K562 (cell line): ENCODE results near the gene CYP21A2. TPM values are rescaled to one million over a fixed set of nuclear protein-coding genes. Genes with fewer than 3 reads are reported as not detected.

Source experiments
- ADNP ChIP-seq: fragments of 200-800 bp; sonication (Bioruptor generic); IDR thresholded peaks from 2 replicates; pipeline ENCODE4 v1.6.1; 2016; ENCODE audit warnings: missing genetic modification characterization, missing compliant biosample characterization
- ARID3B ChIP-seq: fragments of 250-450 bp; sonication (Bioruptor Pico); IDR thresholded peaks from 2 replicates; pipeline ENCODE4 v1.4.0; 2020; ENCODE audit warnings: borderline replicate concordance
- BCOR ChIP-seq: fragments of 450-650 bp; IDR thresholded peaks from 2 replicates; pipeline ENCODE4 v1.6.1; 2016
- BMI1 ChIP-seq: fragments of 150-350 bp; IDR thresholded peaks from 2 replicates; pipeline ENCODE4 v1.6.1; 2014; ENCODE audit warnings: low read length
- CBX2 ChIP-seq: fragments of 200-600 bp; sonication (generic); IDR thresholded peaks from one replicate; pipeline ENCODE4 v1.6.1; 2012; ENCODE audit warnings: mild to moderate bottlenecking, low read length, inconsistent platforms; ENCODE audit not compliant: insufficient read depth, poor library complexity, severe bottlenecking
- CCNT2 ChIP-seq: IDR thresholded peaks from 2 replicates; pipeline ENCODE4 v1.6.1; 2011; ENCODE audit warnings: borderline replicate concordance, low read depth, mild to moderate bottlenecking, moderate library complexity, mixed read lengths, low read length; ENCODE audit not compliant: insufficient read length; ENCODE audit errors: extremely low read depth
- CREM ChIP-seq: IDR thresholded peaks from 2 replicates; pipeline ENCODE4 v1.6.1; 2014; ENCODE audit warnings: antibody characterized with exemption, low read depth
- ELF2 ChIP-seq: fragments of 250-450 bp; sonication (Bioruptor Pico); IDR thresholded peaks from 2 replicates; pipeline ENCODE4 v1.5.0; 2021; ENCODE audit warnings: mild to moderate bottlenecking
- MTF1 ChIP-seq: fragments of 250-450 bp; sonication (Bioruptor Pico); IDR thresholded peaks from 2 replicates; pipeline ENCODE4 v1.9.0; 2021; ENCODE audit warnings: moderate library complexity, mild to moderate bottlenecking, inconsistent platforms, borderline replicate concordance
- NFXL1 ChIP-seq: fragments of 450-650 bp; formaldehyde crosslinking; IDR thresholded peaks from 2 replicates; pipeline ENCODE4 v1.4.0; 2021; ENCODE audit warnings: mild to moderate bottlenecking
- SIX5 ChIP-seq, 2 experiments: IDR thresholded peaks; 2 replicates each; pipeline ENCODE4 v1.6.1; 2011; ENCODE audit warnings: low read length in 2 of 2, borderline replicate concordance in 1 of 2, low read depth in 1 of 2, mild to moderate bottlenecking in 1 of 2, moderate library complexity in 1 of 2; ENCODE audit not compliant: insufficient read depth in 1 of 2
- SMARCC2 ChIP-seq: fragments of 450-650 bp; IDR thresholded peaks from 2 replicates; pipeline ENCODE4 v1.6.1; 2017; ENCODE audit warnings: antibody characterized with exemption, moderate library complexity, mild to moderate bottlenecking, low read depth
- TCF7L2 ChIP-seq: fragments of 150-350 bp; IDR thresholded peaks from 2 replicates; pipeline ENCODE4 v1.6.1; 2016; ENCODE audit warnings: low read depth, mild to moderate bottlenecking, low read length, moderate library complexity
- ZBTB34 ChIP-seq: fragments of 250-450 bp; sonication (Bioruptor Pico); IDR thresholded peaks from 2 replicates; pipeline ENCODE4 v1.8.0; 2021; ENCODE audit warnings: mild to moderate bottlenecking, moderate library complexity
- ZNF143 ChIP-seq: sonication (generic); formaldehyde crosslinking; IDR thresholded peaks from 2 replicates; pipeline ENCODE4 v1.9.0; 2022; ENCODE audit warnings: mild to moderate bottlenecking, missing genetic modification reagents
- ZNF263 ChIP-seq: sonication (generic); formaldehyde crosslinking; IDR thresholded peaks from 2 replicates; pipeline ENCODE4 v1.8.0; 2022; ENCODE audit warnings: mild to moderate bottlenecking, missing genetic modification reagents, borderline replicate concordance
- ZNF561 ChIP-seq: fragments of 450-650 bp; formaldehyde crosslinking; conservative IDR thresholded peaks from 2 replicates; pipeline ENCODE4 v1.4.0; 2020; ENCODE audit warnings: mild to moderate bottlenecking, moderate library complexity
- polyA plus RNA-seq, 8 experiments: library from polyadenylated mRNA; depleted of rRNA in 4 of 8; stranded (reverse) in 5 of 8; unstranded in 3 of 8; fragments of >200 nt; fragmentation: Nextera tagmentation in 2 of 8; fragmentation: Illumina TruSeq in 1 of 8; extraction: Ambion mirVana in 2 of 8; extraction: Trizol in 1 of 8; gene quantifications; 2 replicates each; pipeline versions ENCODE4 v1.2.1 to v1.2.3, GENCODE V29; 2011 to 2014; ENCODE audit warnings: inconsistent platforms in 1 of 8, missing spikeins in 1 of 8
- total RNA-seq, 7 experiments: library from RNA; depleted of rRNA in 6 of 7; stranded (reverse); fragments of >200 nt in 6 of 7; fragmentation: Illumina TruSeq in 2 of 7; extraction: Trizol in 2 of 7; gene quantifications; 2 replicates each; pipeline versions ENCODE4 v1.2.1 to v1.2.3, GENCODE V29; 2011 to 2021; ENCODE audit warnings: low replicate concordance in 1 of 7
- TF ChIP-seq, protein P1 (sequence below), 3 experiments: fragments of 200-800 bp in 1 of 3; fragments of 250-450 bp in 1 of 3; fragments of 450-650 bp in 1 of 3; sonication (Bioruptor Pico) in 1 of 3; sonication (Bioruptor generic) in 1 of 3; formaldehyde crosslinking in 1 of 3; IDR thresholded peaks; 2 replicates each; pipeline versions ENCODE4 v1.6.1 to v1.8.0; 2016 to 2022; ENCODE audit warnings: mild to moderate bottlenecking in 2 of 3, missing genetic modification characterization in 2 of 3, missing compliant biosample characterization in 1 of 3, moderate library complexity in 1 of 3
- TF ChIP-seq, protein P2 (sequence below): sonication (generic); formaldehyde crosslinking; IDR thresholded peaks from 2 replicates; pipeline ENCODE4 v1.8.0; 2022; ENCODE audit warnings: missing genetic modification reagents, mild to moderate bottlenecking, moderate library complexity, borderline replicate concordance

CYP21A2 gene
- total and polyA plus RNA-seq, 9 of the 15 experiments (the other 6 are each of a cell fraction or from before 2014, with no cell fraction given) = 0.03 to 1.4 (median 0.19) TPM

DNA sequence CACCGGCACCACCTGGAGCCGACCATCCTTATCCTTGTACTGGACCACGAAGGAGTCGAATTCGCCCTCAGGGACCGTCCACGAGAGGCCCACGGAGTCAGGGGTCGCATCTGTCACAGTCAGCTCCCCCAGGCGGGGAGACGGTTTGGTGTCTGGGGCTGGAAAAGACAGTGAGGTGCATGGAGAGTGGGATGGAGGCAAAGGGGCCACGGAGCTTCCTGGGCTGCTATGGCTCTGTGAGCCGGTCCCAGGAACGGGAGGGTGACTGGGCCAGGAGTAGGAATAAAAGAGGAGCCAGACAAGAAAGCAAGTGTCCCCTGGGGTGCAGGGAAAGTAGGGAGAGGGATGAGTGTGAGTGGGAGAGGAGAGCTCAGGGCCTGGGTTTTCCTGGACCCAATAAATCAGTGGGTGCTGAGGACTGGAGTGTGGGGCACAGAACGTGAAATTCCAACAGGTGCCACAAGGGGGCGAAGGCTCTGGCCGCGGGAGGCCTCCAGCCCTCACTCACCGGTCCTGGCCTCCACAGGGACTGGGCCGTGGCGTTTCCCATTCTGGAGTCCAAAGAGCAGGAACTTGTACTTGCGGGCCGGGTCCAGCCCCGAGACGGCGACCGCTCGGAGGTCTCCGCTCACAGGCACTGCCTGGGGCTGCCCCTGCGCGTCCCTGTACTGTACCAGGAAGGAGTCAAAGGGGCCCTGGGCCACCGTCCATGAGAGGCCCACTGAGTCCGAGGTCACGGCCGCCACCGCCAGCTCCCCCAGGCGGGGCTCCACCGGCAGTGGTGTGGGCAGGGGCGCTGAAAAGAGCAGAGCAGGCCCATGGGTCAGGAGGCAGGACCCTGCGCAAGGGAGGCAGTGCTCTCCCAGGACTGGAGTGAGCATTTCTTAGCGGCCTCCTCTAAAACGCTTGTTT lies 9.9 kb downstream of the CYP21A2 start (continued):
- TF ChIP-seq ZNF561 (CRISPR knock-in tag) (no peak), ARID3B (no peak), ZBTB34 (no peak), CREM (peak; percentile 60; the same call in 1 of the 2 replicates), CCNT2 (no peak), ADNP (tag) (no peak), BMI1 (no peak), ZNF263 (CRISPR knock-in tag) (no peak), ELF2 (CRISPR knock-in tag) (no peak), BCOR (0 out of 2 replicates have a peak, but pooled peaks have one; percentile 14), NFXL1 (CRISPR knock-in tag) (no peak), ZNF143 (no peak), CBX2 (no peak), SMARCC2 (no peak), MTF1 (no peak), TCF7L2 (no peak), SIX5 (IDR thresholded peaks at IDR 0.05; ENCODE audit: borderline replicate concordance in 1 of 2, insufficient read depth in 1 of 2, low read depth in 1 of 2, low read length in 2 of 2) (no peak)
- TF ChIP-seq, protein P1, sequence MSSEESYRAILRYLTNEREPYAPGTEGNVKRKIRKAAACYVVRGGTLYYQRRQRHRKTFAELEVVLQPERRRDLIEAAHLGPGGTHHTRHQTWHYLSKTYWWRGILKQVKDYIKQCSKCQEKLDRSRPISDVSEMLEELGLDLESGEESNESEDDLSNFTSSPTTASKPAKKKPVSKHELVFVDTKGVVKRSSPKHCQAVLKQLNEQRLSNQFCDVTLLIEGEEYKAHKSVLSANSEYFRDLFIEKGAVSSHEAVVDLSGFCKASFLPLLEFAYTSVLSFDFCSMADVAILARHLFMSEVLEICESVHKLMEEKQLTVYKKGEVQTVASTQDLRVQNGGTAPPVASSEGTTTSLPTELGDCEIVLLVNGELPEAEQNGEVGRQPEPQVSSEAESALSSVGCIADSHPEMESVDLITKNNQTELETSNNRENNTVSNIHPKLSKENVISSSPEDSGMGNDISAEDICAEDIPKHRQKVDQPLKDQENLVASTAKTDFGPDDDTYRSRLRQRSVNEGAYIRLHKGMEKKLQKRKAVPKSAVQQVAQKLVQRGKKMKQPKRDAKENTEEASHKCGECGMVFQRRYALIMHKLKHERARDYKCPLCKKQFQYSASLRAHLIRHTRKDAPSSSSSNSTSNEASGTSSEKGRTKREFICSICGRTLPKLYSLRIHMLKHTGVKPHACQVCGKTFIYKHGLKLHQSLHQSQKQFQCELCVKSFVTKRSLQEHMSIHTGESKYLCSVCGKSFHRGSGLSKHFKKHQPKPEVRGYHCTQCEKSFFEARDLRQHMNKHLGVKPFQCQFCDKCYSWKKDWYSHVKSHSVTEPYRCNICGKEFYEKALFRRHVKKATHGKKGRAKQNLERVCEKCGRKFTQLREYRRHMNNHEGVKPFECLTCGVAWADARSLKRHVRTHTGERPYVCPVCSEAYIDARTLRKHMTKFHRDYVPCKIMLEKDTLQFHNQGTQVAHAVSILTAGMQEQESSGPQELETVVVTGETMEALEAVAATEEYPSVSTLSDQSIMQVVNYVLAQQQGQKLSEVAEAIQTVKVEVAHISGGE (CRISPR knock-in tag; IDR thresholded peaks at IDR 0.05) = peak in 2 of 3 experiments; percentile 14 to 37; a peak in 1 of 6 replicates
- TF ChIP-seq, protein P2, sequence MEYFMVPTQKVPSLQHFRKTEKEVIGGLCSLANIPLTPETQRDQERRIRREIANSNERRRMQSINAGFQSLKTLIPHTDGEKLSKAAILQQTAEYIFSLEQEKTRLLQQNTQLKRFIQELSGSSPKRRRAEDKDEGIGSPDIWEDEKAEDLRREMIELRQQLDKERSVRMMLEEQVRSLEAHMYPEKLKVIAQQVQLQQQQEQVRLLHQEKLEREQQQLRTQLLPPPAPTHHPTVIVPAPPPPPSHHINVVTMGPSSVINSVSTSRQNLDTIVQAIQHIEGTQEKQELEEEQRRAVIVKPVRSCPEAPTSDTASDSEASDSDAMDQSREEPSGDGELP (CRISPR knock-in tag) = peak; percentile 75
